ENCODE data around the gene POLG2. TPM values are rescaled to one million over a fixed set of nuclear protein-coding genes. Genes with fewer than 3 reads are reported as not detected.

POLG2 gene
- total RNA-seq, 1 experiment from 2014 or later = 42.7 TPM

GRCh38 chr17:64496786-64497564 lies at the start of gene POLG2 (continued):
- TF ChIP-seq MAX (CRISPR knock-in tag; IDR thresholded peaks at IDR 0.05) (peak; percentile 75; the same call in 1 of the 2 replicates), ZNF423 (CRISPR knock-in tag; IDR thresholded peaks at IDR 0.05) (no peak), ATF1 (CRISPR knock-in tag; IDR thresholded peaks at IDR 0.05) (0 out of 2 replicates have a peak, but pooled peaks have one; percentile 31), ATF3 (CRISPR knock-in tag; conservative IDR thresholded peaks at IDR 0.05) (no peak), JUN (CRISPR knock-in tag; IDR thresholded peaks at IDR 0.05) (no peak), ESRRA (CRISPR knock-in tag; IDR thresholded peaks at IDR 0.05; ENCODE audit: borderline replicate concordance) (no peak), ZNF532 (CRISPR knock-in tag; IDR thresholded peaks at IDR 0.05; ENCODE audit: borderline replicate concordance) (peak; percentile 76; the same call in 1 of the 2 replicates), CREB1 (CRISPR knock-in tag; IDR thresholded peaks at IDR 0.05) (no peak), AFF4 (CRISPR knock-in tag; IDR thresholded peaks at IDR 0.05; ENCODE audit: borderline replicate concordance) (no peak)

- ATAC-seq (no peak), DNase-seq (ENCODE audit: low spot score) (no peak)
- CTCF ChIA-PET = no interaction called here
- H3K27me3 Mint-ChIP-seq (ENCODE audit: low read depth) = no peaks in the 10 kb centered on the region
- H3K4me3 Mint-ChIP-seq = no peak overlapping the region
- no peak overlapping the region for H3K27ac Mint-ChIP-seq
- peaks cover 5% of the 10 kb centered on the region for H3K36me3 Mint-ChIP-seq
- peaks cover 14% of the 10 kb centered on the region for H3K4me1 Mint-ChIP-seq
- POLR2A ChIA-PET = no interaction called here
- no peaks in the 10 kb centered on the region for H3K9me3 Mint-ChIP-seq
- TF ChIP-seq NR3C1 (CRISPR knock-in tag; conservative IDR thresholded peaks at IDR 0.05; ENCODE audit: low read depth) (no peak), MLX (CRISPR knock-in tag; IDR thresholded peaks at IDR 0.05) (no peak), EMX1 (CRISPR knock-in tag; IDR thresholded peaks at IDR 0.05) (no peak), SMAD4 (CRISPR knock-in tag; IDR thresholded peaks at IDR 0.05) (no peak), GRHL2 (CRISPR knock-in tag; IDR thresholded peaks at IDR 0.05; ENCODE audit: insufficient replicate concordance, severe bottlenecking) (no peak), SP1 (CRISPR knock-in tag; conservative IDR thresholded peaks at IDR 0.05) (no peak), ATF3 (CRISPR knock-in tag; conservative IDR thresholded peaks at IDR 0.05) (no peak), ATF2 (CRISPR knock-in tag; IDR thresholded peaks at IDR 0.05; ENCODE audit: borderline replicate concordance, low read depth) (no peak), TP53 (CRISPR knock-in tag; IDR thresholded peaks at IDR 0.05) (no peak), NFE2L1 (CRISPR knock-in tag; IDR thresholded peaks at IDR 0.05) (no peak), ATF1 (CRISPR knock-in tag; IDR thresholded peaks at IDR 0.05) (no peak), USF1 (CRISPR knock-in tag; IDR thresholded peaks at IDR 0.05) (no peak), ZNF671 (CRISPR knock-in tag; IDR thresholded peaks at IDR 0.05) (no peak), CTCF (IDR thresholded peaks at IDR 0.05) (no peak), ZNF232 (CRISPR knock-in tag; IDR thresholded peaks at IDR 0.05) (no peak)
Measured at GRCh38 chr17:64544742-64545141, 47.9 kb upstream of the POLG2 start.
